Thyroid gland (tissue), 4 donors: ENCODE data around the gene CIT. TPM values are rescaled to one million over a fixed set of nuclear protein-coding genes. Genes with fewer than 3 reads are reported as not detected.
"Not testable (repeated sequence)": the region's sequence is repeated elsewhere in the genome, so short reads cannot be mapped to it uniquely, and the experiment has no call there.

Experiments used
- DNase-seq, 2 donors: peaks; one replicate each; pipeline ENCODE4 v3.0.0-alpha.2; 2019
- H3K27ac ChIP-seq, 3 donors: fragments of 200-600 bp; sonication (generic); 1 replicate in 2 of 3; 2 replicates in 1 of 3; pipeline ENCODE4 v1.5.1; 2016 to 2019; ENCODE audit warnings: mild to moderate bottlenecking in 1 of 3, moderate library complexity in 1 of 3
- H3K27me3 ChIP-seq: fragments of 200-600 bp; sonication (generic); one replicate; pipeline ENCODE4 v1.5.1; 2019
- H3K36me3 ChIP-seq, 2 donors: fragments of 200-600 bp; sonication (generic); one replicate each; pipeline ENCODE4 v1.5.1; 2016 to 2019
- H3K4me1 ChIP-seq, 2 donors: fragments of 200-600 bp; sonication (generic); one replicate each; pipeline ENCODE4 v1.5.1; 2017 to 2019
- H3K4me3 ChIP-seq, 3 donors: fragments of 200-600 bp; sonication (generic); replicated peaks in 1 of 3; 1 replicate in 2 of 3; 2 replicates in 1 of 3; pipeline ENCODE4 v1.5.1; 2016; ENCODE audit warnings: mild to moderate bottlenecking in 1 of 3
- H3K9me3 ChIP-seq: fragments of 200-600 bp; sonication (generic); one replicate; pipeline ENCODE4 v1.5.1; 2017
- CTCF ChIP-seq, 6 experiments: fragments of 200-600 bp in 3 of 6; fragments of 450-650 bp in 3 of 6; sonication (generic) in 3 of 6; IDR thresholded peaks; one replicate each; pipeline ENCODE4 v1.5.1; 2016 to 2019; ENCODE audit warnings: antibody characterized with exemption in 6 of 6, mild to moderate bottlenecking in 2 of 6, inconsistent platforms in 1 of 6, moderate library complexity in 1 of 6
- POLR2A ChIP-seq, 2 donors: fragments of 450-650 bp; IDR thresholded peaks; one replicate each; pipeline ENCODE4 v1.6.1; 2017; ENCODE audit warnings: antibody characterized with exemption in 2 of 2, mild to moderate bottlenecking in 2 of 2, moderate library complexity in 1 of 2
- WGBS, 2 donors: methylation state at CpG; one replicate each; pipeline ENCODE4 v1.1.5; 2017; 5-methylcytosine and 5-hydroxymethylcytosine counted together
- intact Hi-C: fragments of 100-400 bp; cut with DNase I; formaldehyde crosslinking; loops from one replicate; pipeline ENCODE4 v1.15.1; 2023
- total RNA-seq, 4 donors: library from RNA; depleted of rRNA; stranded (reverse); fragments of >200 nt; gene quantifications; one replicate each; pipeline ENCODE4 v1.2.3, GENCODE V29; 2016

Gene CIT
- total RNA-seq, 4 donors from 2014 or later = 1.8 to 9.1 (median 6.4) TPM

GRCh38 chr12:119710374-119710964 is 166.7 kb downstream of the CIT start:
- H3K4me3 ChIP-seq = no peak overlapping the region
- TF ChIP-seq CTCF (IDR thresholded peaks at IDR 0.05) = no peak
- peak in 1 of 2 donors; percentile 82 for TF ChIP-seq POLR2A (IDR thresholded peaks at IDR 0.05)
- no peaks in the 10 kb centered on the region for H3K9me3 ChIP-seq
- no peaks in the 10 kb centered on the region for H3K27me3 ChIP-seq
- WGBS, 2 donors = 57 to 58% methylated on average over 11 of the region's 11 CpGs
- peak; percentile 87 to 93 for DNase-seq
- no peaks in the 10 kb centered on the region for H3K36me3 ChIP-seq
- H3K4me1 ChIP-seq = peaks cover 51 to 62% of the 10 kb centered on the region in 2 donors
- intact Hi-C loops = no loop called here
- peak overlapping the region; percentile 92 to 97 (median 92) for H3K27ac ChIP-seq

- DNase-seq, H3K27me3 ChIP-seq, H3K9me3 ChIP-seq, H3K36me3 ChIP-seq, H3K4me3 ChIP-seq, H3K27ac ChIP-seq, intact Hi-C loops: not testable (repeated sequence)
- peaks cover 16 to 27% of the 10 kb centered on the region in 2 donors for H3K4me1 ChIP-seq
- 47 to 88% methylated on average over 1 of the region's 1 CpG for WGBS, 2 donors
Observed at GRCh38 chr12:119706427-119706826, 170.7 kb downstream of the CIT start.

- WGBS, 2 donors = 96 to 97% methylated on average over 7 of the region's 7 CpGs
- intact Hi-C loops = no loop called here
- Histone ChIP-seq H3K27me3 (no peaks in the 10 kb centered on the region), H3K27ac (no peak overlapping the region), H3K4me3 (no peak overlapping the region), H3K9me3 (no peaks in the 10 kb centered on the region), H3K36me3 (no peaks in the 10 kb centered on the region), H3K4me1 (peaks cover 4 to 16% of the 10 kb centered on the region in 2 donors)
- no peak for TF ChIP-seq POLR2A (IDR thresholded peaks at IDR 0.05)
- TF ChIP-seq CTCF (IDR thresholded peaks at IDR 0.05) = no peak
- no peak for DNase-seq
Observed at GRCh38 chr12:119705182-119705581, 171.9 kb downstream of the CIT start.

- DNase-seq = no peak
- TF ChIP-seq POLR2A (IDR thresholded peaks at IDR 0.05) = no peak
- no peak for TF ChIP-seq CTCF (IDR thresholded peaks at IDR 0.05)
- H3K36me3 ChIP-seq = no peaks in the 10 kb centered on the region
- 87 to 89% methylated on average over 16 of the region's 16 CpGs for WGBS, 2 donors
- no peak overlapping the region for H3K4me3 ChIP-seq
- H3K27ac ChIP-seq = peak overlapping the region in 2 of 3 donors; percentile 36 to 42
- peaks cover 6 to 16% of the 10 kb centered on the region in 2 donors for H3K4me1 ChIP-seq
- no peaks in the 10 kb centered on the region for H3K27me3 ChIP-seq
- intact Hi-C loops = no loop called here
- H3K9me3 ChIP-seq = no peaks in the 10 kb centered on the region
Observed at GRCh38 chr12:119704065-119704747, 172.9 kb downstream of the CIT start.

GRCh38 chr12:119700078-119700477 is 177.0 kb downstream of the CIT start:
- no peak for DNase-seq
- intact Hi-C loops = no loop called here
- peak overlapping the region; percentile 84 to 90 (median 89) for H3K27ac ChIP-seq
- 73 to 92% methylated on average over 6 of the region's 6 CpGs for WGBS, 2 donors
- TF ChIP-seq POLR2A (IDR thresholded peaks at IDR 0.05) (no peak), CTCF (IDR thresholded peaks at IDR 0.05) (no peak)
- no peak overlapping the region for H3K4me3 ChIP-seq
- no peaks in the 10 kb centered on the region for H3K27me3 ChIP-seq
- no peaks in the 10 kb centered on the region for H3K36me3 ChIP-seq
- H3K9me3 ChIP-seq = no peaks in the 10 kb centered on the region
- peaks cover 22 to 35% of the 10 kb centered on the region in 2 donors for H3K4me1 ChIP-seq
